ENCODE data around the gene CBLC. TPM values are rescaled to one million over a fixed set of nuclear protein-coding genes. Genes with fewer than 3 reads are reported as not detected.

CBLC gene
- total RNA-seq, 4 donors from 2014 or later: 0.93 to 1.0 TPM; not detected in 2

DNA sequence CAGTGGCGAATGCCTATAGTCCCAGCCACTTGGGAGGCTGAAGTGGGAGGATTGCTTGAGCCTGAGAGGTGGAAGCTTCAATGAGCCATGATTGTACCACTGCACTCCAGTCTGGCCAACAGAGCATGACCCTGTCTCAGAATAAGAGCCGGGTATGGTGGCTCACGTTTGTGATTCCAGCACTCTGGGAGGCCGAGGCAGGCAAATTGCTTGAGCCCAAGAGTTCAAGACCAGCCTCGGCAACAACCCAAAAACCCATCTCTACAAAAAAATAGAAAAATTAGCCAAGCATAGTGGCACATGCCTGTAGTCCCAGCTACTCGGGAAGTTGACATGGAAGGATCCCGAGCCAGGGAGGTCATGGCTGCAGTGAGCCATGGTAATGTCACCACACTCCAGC is 63.1 kb downstream of the CBLC start:
- Histone ChIP-seq H3K4me1 (peaks cover 0 to 18% (median 5%) of the 10 kb centered on the region in 3 donors), H3K9me3 (no peaks in the 10 kb centered on the region), H3K4me3 (no peak overlapping the region), H3K36me3 (no peaks in the 10 kb centered on the region), H3K27me3 (peaks cover 7% of the 10 kb centered on the region), H3K27ac (no peak overlapping the region)
- TF ChIP-seq EP300 (IDR thresholded peaks at IDR 0.05) (no peak), POLR2AphosphoS5 (IDR thresholded peaks at IDR 0.05) (no peak), POLR2A (IDR thresholded peaks at IDR 0.05) (no peak)
- TF ChIP-seq, protein P1, sequence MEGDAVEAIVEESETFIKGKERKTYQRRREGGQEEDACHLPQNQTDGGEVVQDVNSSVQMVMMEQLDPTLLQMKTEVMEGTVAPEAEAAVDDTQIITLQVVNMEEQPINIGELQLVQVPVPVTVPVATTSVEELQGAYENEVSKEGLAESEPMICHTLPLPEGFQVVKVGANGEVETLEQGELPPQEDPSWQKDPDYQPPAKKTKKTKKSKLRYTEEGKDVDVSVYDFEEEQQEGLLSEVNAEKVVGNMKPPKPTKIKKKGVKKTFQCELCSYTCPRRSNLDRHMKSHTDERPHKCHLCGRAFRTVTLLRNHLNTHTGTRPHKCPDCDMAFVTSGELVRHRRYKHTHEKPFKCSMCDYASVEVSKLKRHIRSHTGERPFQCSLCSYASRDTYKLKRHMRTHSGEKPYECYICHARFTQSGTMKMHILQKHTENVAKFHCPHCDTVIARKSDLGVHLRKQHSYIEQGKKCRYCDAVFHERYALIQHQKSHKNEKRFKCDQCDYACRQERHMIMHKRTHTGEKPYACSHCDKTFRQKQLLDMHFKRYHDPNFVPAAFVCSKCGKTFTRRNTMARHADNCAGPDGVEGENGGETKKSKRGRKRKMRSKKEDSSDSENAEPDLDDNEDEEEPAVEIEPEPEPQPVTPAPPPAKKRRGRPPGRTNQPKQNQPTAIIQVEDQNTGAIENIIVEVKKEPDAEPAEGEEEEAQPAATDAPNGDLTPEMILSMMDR (IDR thresholded peaks at IDR 0.05): no peak
- no peak for ATAC-seq
- WGBS, 2 donors (ENCODE audit: low coverage in 1 of 2): 58% methylated on average over 5 of the region's 7 CpGs; no CpG with 5 or more reads in 1 of the 2 donors

DNA sequence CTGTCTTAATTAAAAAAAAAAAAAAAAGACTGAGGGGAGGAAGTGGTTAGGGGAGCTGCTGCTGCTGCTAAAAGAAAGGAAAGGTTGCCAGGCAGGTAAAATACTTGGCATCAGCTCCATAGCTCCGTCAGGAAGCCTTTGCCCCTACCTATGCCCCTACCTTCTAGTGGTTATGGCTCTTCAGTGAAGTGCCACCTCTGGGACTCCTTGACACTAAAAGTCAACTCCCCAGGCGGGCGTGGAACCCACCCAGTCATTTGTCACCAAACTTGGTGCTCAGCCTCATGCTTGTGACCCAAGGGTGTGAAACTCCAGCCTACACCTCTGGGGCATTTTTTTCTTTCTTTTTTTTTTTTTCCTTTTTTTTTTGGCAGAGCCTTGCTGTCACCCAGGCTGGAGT is 63.5 kb downstream of the CBLC start:
- peaks cover 3% of the 10 kb centered on the region for H3K27me3 ChIP-seq
- 77 to 88% methylated on average over 2 to 3 of the region's 3 CpGs for WGBS, 2 donors (ENCODE audit: low coverage in 1 of 2)
- TF ChIP-seq POLR2AphosphoS5 (IDR thresholded peaks at IDR 0.05) (no peak), POLR2A (IDR thresholded peaks at IDR 0.05) (no peak), EP300 (IDR thresholded peaks at IDR 0.05) (no peak)
- TF ChIP-seq, protein P1 (IDR thresholded peaks at IDR 0.05): no peak
- no peak for ATAC-seq
- H3K9me3 ChIP-seq: no peaks in the 10 kb centered on the region
- no peaks in the 10 kb centered on the region for H3K36me3 ChIP-seq
- H3K27ac ChIP-seq: no peak overlapping the region
- peaks cover 0 to 18% (median 5%) of the 10 kb centered on the region in 3 donors for H3K4me1 ChIP-seq
- no peak overlapping the region for H3K4me3 ChIP-seq

DNA sequence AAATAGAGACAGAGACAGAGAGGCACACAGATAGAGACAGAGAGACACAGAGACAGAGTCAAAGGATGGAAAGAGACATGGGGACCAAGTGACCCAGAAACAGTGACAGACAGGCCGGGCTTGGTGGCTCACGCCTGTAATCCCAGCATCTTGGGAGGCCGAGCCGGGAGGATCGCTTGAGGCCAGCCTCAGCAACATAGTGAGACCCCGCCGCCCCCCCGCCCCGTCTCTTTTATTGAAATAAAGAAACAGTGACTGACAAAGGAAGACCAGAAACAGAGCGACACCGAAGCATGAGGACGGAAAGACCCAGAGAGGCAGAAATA is 67.6 kb downstream of the CBLC start:
- H3K4me3 ChIP-seq: peak overlapping the region; percentile 15 to 99
- H3K9me3 ChIP-seq: no peaks in the 10 kb centered on the region
- H3K27ac ChIP-seq: peak overlapping the region in 3 of 4 donors; percentile 93 to 96 (median 96)
- H3K36me3 ChIP-seq: no peaks in the 10 kb centered on the region
- H3K27me3 ChIP-seq: no peaks in the 10 kb centered on the region
- 9 to 10% methylated on average over 2 to 12 of the region's 12 CpGs for WGBS, 2 donors (ENCODE audit: low coverage in 1 of 2)
- no peak for ATAC-seq
- peaks cover 0 to 43% (median 15%) of the 10 kb centered on the region in 3 donors for H3K4me1 ChIP-seq
- no peak for TF ChIP-seq POLR2A (IDR thresholded peaks at IDR 0.05)
- TF ChIP-seq POLR2AphosphoS5 (IDR thresholded peaks at IDR 0.05): no peak
- TF ChIP-seq EP300 (IDR thresholded peaks at IDR 0.05): no peak
- TF ChIP-seq, protein P1 (IDR thresholded peaks at IDR 0.05): no peak

DNA sequence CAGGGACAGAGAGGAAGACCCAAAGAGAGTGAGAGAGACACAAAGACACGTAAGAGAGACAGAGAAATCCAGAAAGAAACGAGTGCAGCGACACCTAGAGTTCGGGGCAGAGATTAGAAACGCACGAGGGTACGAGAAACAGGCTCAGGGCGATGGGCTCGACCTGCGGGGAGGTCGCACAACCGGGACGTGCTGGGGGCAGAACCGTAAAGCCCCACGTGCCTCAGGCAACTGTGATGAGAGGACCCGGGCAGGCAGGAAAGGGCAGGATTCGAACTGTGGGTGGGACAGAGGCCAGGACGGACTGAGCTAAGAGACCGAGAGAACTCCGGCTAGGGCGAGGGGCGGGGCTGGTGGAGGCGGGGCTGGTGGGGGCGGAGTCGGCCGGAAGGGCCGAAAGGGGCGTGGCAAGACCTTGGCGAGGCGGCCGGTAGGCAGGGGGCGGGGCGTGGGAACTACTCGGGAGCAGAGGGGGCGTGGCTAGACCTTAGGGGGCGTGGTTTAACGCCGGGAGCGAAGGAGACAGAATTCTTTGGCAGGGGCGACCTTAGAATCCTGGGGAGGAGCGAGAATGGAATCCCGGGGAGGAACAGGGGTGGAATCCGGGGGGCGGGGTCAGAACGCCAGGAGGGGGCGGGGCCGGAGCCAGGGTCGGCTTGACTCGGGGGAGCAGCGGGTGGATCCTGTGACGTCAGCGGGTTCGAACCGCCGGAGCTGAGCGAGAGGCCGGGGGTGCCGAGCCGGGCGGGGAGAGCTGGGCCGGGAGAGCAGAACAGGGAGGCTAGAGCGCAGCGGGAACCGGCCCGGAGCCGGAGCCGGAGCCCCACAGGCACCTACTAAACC is 68.1 kb downstream of the CBLC start, which contains the start of gene NECTIN2:
Gene NECTIN2 (plus strand): TSS at position 686 of the 843 bp plus-strand sequence. CDS start 229 bp downstream, outside the sequence.
- peak; percentile 83 for ATAC-seq
- WGBS, 2 donors (ENCODE audit: low coverage in 1 of 2): 0% methylated on average over 4 to 29 of the region's 67 CpGs
- Histone ChIP-seq H3K27ac (peak within 1 kb of the TSS; percentile 93 to 96 (median 96)), H3K27me3 (no peaks in the 10 kb centered on the region), H3K4me1 (peaks cover 0 to 48% (median 15%) of the 10 kb centered on the region in 3 donors), H3K4me3 (peak within 1 kb of the TSS; percentile 94 to 99), H3K36me3 (no peaks in the 10 kb centered on the region), H3K9me3 (no peaks in the 10 kb centered on the region)
- TF ChIP-seq POLR2AphosphoS5 (IDR thresholded peaks at IDR 0.05) (peak; percentile 93), POLR2A (IDR thresholded peaks at IDR 0.05) (peak; percentile 86 to 87), EP300 (IDR thresholded peaks at IDR 0.05) (no peak)
- TF ChIP-seq, protein P1 (IDR thresholded peaks at IDR 0.05): peak in 3 of 4 experiments; percentile 76 to 87 (median 82)
